Measurements from ENCODE around the gene ALDH3A1. TPM values are rescaled to one million over a fixed set of nuclear protein-coding genes. Genes with fewer than 3 reads are reported as not detected.

Gene ALDH3A1
- total RNA-seq, 1 experiment from 2014 or later = not detected

DNA sequence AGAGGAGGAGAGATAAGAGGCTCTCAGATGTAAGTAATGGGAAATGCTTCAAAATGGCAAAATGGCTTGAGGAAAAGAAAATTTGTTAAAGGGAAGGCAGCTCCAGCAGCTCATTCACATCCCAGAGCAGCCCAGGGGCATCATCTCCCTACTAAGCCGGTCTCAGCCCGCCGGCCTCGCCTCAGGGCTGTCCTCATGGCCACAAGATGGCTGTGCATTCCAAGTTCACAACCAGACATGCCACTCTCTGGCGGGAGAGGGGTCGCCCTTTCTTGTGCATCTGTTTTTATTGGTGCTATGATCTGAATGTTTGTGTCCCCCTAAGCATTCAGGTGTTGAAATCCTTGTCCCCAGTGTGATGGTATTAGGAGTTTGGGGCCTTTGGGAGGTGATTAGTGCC lies 18.2 kb downstream of the ALDH3A1 start:
- ChIA-PET CTCF (no interaction called here), POLR2A (ENCODE audit: low non-redundant PET) (no interaction called here)
- no peak for TF ChIP-seq EZH2 (IDR thresholded peaks at IDR 0.05; ENCODE audit: borderline replicate concordance, low read depth, low read length, poor library complexity, severe bottlenecking)
- TF ChIP-seq, protein P1, sequence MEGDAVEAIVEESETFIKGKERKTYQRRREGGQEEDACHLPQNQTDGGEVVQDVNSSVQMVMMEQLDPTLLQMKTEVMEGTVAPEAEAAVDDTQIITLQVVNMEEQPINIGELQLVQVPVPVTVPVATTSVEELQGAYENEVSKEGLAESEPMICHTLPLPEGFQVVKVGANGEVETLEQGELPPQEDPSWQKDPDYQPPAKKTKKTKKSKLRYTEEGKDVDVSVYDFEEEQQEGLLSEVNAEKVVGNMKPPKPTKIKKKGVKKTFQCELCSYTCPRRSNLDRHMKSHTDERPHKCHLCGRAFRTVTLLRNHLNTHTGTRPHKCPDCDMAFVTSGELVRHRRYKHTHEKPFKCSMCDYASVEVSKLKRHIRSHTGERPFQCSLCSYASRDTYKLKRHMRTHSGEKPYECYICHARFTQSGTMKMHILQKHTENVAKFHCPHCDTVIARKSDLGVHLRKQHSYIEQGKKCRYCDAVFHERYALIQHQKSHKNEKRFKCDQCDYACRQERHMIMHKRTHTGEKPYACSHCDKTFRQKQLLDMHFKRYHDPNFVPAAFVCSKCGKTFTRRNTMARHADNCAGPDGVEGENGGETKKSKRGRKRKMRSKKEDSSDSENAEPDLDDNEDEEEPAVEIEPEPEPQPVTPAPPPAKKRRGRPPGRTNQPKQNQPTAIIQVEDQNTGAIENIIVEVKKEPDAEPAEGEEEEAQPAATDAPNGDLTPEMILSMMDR (conservative IDR thresholded peaks at IDR 0.05; ENCODE audit: low read depth, low read length) = no peak
- no peaks in the 10 kb centered on the region for H3K36me3 ChIP-seq (ENCODE audit: insufficient read depth, low read length, poor library complexity, severe bottlenecking)
- no peak for DNase-seq (ENCODE audit: low spot score)
- H3K9me3 ChIP-seq (ENCODE audit: low read depth, low read length, poor library complexity, severe bottlenecking) = no peaks in the 10 kb centered on the region
- H3K4me3 ChIP-seq (ENCODE audit: low read depth, low read length, poor library complexity, severe bottlenecking) = no peak overlapping the region
- H3K4me1 ChIP-seq (ENCODE audit: insufficient read depth, low read length, poor library complexity, severe bottlenecking) = no peaks in the 10 kb centered on the region
- H3K27ac ChIP-seq (ENCODE audit: low read depth, low read length, poor library complexity, severe bottlenecking) = no peak overlapping the region
- H3K27me3 ChIP-seq (replicated peaks; ENCODE audit: insufficient read depth, low read depth, low read length, poor library complexity) = no peaks in the 10 kb centered on the region
- no TSS peak for BruUV-seq (replicated peaks)
- intact Hi-C loops (cut with micrococcal nuclease; ENCODE audit: unreplicated experiment) = no loop called here

DNA sequence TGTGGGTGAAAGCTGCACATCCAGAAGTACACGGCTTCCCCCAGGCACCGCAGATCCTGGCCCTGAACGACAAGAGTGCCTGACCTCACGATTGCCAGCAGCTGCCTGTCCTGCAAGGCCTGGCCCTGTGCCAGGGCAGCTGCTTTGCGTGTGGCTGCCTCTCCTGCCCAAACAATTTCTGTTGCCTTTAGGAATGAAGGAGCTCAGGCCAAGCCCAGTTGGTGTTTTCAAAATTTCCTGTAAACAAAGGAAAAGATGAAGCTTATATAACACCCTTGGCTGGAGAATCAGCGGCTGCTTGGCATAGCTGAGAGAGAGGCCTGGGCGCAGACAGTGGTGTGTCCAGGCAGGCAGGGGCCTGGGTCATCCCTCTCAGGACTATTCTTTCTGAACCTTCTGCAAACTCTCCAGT lies 20.0 kb downstream of the ALDH3A1 start:
- DNase-seq (ENCODE audit: low spot score) = no peak
- no peak for TF ChIP-seq EZH2 (IDR thresholded peaks at IDR 0.05; ENCODE audit: borderline replicate concordance, low read depth, low read length, poor library complexity, severe bottlenecking)
- TF ChIP-seq, protein P1 (conservative IDR thresholded peaks at IDR 0.05; ENCODE audit: low read depth, low read length) = no peak

DNA sequence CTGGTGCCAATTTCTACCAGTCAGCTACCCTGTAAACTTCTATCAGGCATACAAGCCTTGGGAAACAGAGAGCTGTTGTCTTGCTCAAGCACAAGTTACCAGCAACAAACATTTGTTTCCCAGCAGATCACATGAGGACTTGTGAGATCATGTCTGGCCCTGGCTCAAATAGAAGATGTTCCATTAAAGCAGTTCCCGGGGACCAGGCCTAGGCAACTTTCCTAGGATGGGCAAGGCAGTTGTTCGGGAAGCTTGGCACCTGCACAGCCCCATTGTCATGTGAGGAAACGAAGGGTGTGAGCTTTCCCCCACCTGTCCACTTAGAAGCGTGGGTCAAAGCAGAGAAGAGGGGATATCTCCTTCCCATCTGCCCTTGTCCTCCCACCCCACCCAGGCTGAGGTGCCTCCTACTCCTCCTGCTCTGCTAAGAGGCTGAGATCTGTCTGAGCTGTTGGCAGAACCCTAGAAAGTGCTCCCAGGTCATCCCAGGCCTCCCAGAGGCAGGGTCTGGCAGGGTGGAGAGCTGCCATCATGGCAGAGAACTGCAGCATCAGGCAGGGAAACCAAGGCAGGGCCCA lies 20.5 kb downstream of the ALDH3A1 start:
- Histone ChIP-seq H3K4me3 (ENCODE audit: low read depth, low read length, poor library complexity, severe bottlenecking) (no peak overlapping the region), H3K27ac (ENCODE audit: low read depth, low read length, poor library complexity, severe bottlenecking) (no peak overlapping the region), H3K9me3 (ENCODE audit: low read depth, low read length, poor library complexity, severe bottlenecking) (no peaks in the 10 kb centered on the region), H3K36me3 (ENCODE audit: insufficient read depth, low read length, poor library complexity, severe bottlenecking) (no peaks in the 10 kb centered on the region), H3K4me1 (ENCODE audit: insufficient read depth, low read length, poor library complexity, severe bottlenecking) (no peaks in the 10 kb centered on the region), H3K27me3 (replicated peaks; ENCODE audit: insufficient read depth, low read depth, low read length, poor library complexity) (no peaks in the 10 kb centered on the region)
- ChIA-PET CTCF (no interaction called here), POLR2A (ENCODE audit: low non-redundant PET) (interaction anchor here (0.5 kb wide), 1 partner anchor 17 kb away, joined by 3 read pairs; no protein-coding TSS in a partner anchor)
- TF ChIP-seq, protein P1 (conservative IDR thresholded peaks at IDR 0.05; ENCODE audit: low read depth, low read length) = no peak
- TF ChIP-seq EZH2 (IDR thresholded peaks at IDR 0.05; ENCODE audit: borderline replicate concordance, low read depth, low read length, poor library complexity, severe bottlenecking) = no peak
- DNase-seq (ENCODE audit: low spot score) = no peak
- no TSS peak for BruUV-seq (replicated peaks)
- intact Hi-C loops (cut with micrococcal nuclease; ENCODE audit: unreplicated experiment) = no loop called here

More for the DNA sequence above, 20.0 kb downstream of the ALDH3A1 start:
- H3K9me3 ChIP-seq (ENCODE audit: low read depth, low read length, poor library complexity, severe bottlenecking) = no peaks in the 10 kb centered on the region
- H3K36me3 ChIP-seq (ENCODE audit: insufficient read depth, low read length, poor library complexity, severe bottlenecking) = no peaks in the 10 kb centered on the region
- ChIA-PET POLR2A (ENCODE audit: low non-redundant PET) (interaction anchor here (0.5 kb wide), 1 partner anchor 17 kb away, joined by 3 read pairs; no protein-coding TSS in a partner anchor), CTCF (interaction anchor here (0.6 kb wide), 1 partner anchor 37 kb away, joined by 9 read pairs; no protein-coding TSS in a partner anchor)
- no peak overlapping the region for H3K4me3 ChIP-seq (ENCODE audit: low read depth, low read length, poor library complexity, severe bottlenecking)
- H3K27ac ChIP-seq (ENCODE audit: low read depth, low read length, poor library complexity, severe bottlenecking) = no peak overlapping the region
- H3K4me1 ChIP-seq (ENCODE audit: insufficient read depth, low read length, poor library complexity, severe bottlenecking) = no peaks in the 10 kb centered on the region
- no peaks in the 10 kb centered on the region for H3K27me3 ChIP-seq (replicated peaks; ENCODE audit: insufficient read depth, low read depth, low read length, poor library complexity)
- intact Hi-C loops (cut with micrococcal nuclease; ENCODE audit: unreplicated experiment) = no loop called here
- no TSS peak for BruUV-seq (replicated peaks)

All from A673 (cell line).